Right atrium auricular region (tissue), 2 donors: ENCODE results near the gene HAL. TPM values are rescaled to one million over a fixed set of nuclear protein-coding genes. Genes with fewer than 3 reads are reported as not detected.
"Not testable (repeated sequence)": the region's sequence is repeated elsewhere in the genome, so short reads cannot be mapped to it uniquely, and the experiment has no call there.

Experiments
- DNase-seq: peaks from one replicate; pipeline ENCODE4 v3.0.0-alpha.2; 2019; ENCODE audit warnings: low spot score
- H3K27ac ChIP-seq, 2 donors: fragments of 200-600 bp; sonication (generic); 1 replicate in 1 of 2; 2 replicates in 1 of 2; pipeline ENCODE4 v1.5.1; 2016 to 2019
- H3K27me3 ChIP-seq, 2 donors: fragments of 200-600 bp; sonication (generic); one replicate each; pipeline versions ENCODE4 v1.5.1 to v1.6.0; 2017 to 2019
- H3K36me3 ChIP-seq: fragments of 200-600 bp; sonication (generic); one replicate; pipeline ENCODE4 v1.5.1; 2016
- H3K4me1 ChIP-seq, 2 donors: fragments of 200-600 bp; sonication (generic); one replicate each; pipeline versions ENCODE4 v1.5.1 to v1.6.0; 2017 to 2019
- H3K4me3 ChIP-seq, 2 donors: fragments of 200-600 bp; sonication (generic); 1 replicate in 1 of 2; 2 replicates in 1 of 2; pipeline ENCODE4 v1.5.1; 2017 to 2019; ENCODE audit warnings: mild to moderate bottlenecking in 1 of 2, moderate library complexity in 1 of 2
- H3K9me3 ChIP-seq, 2 donors: fragments of 200-600 bp; sonication (generic); one replicate each; pipeline ENCODE4 v1.5.1; 2019
- total RNA-seq, 2 donors: library from RNA; depleted of rRNA; stranded (reverse); fragments of >200 nt; gene quantifications; one replicate each; pipeline ENCODE4 v1.1.0, GENCODE V29; 2016
- TF ChIP-seq, protein P1 (sequence below), 2 donors: fragments of 200-600 bp; sonication (generic); IDR thresholded peaks; one replicate each; pipeline ENCODE4 v1.5.1; 2019; ENCODE audit warnings: antibody characterized with exemption in 2 of 2

Gene HAL
- total RNA-seq, 2 donors from 2014 or later = 0.24 to 0.93 TPM

DNA sequence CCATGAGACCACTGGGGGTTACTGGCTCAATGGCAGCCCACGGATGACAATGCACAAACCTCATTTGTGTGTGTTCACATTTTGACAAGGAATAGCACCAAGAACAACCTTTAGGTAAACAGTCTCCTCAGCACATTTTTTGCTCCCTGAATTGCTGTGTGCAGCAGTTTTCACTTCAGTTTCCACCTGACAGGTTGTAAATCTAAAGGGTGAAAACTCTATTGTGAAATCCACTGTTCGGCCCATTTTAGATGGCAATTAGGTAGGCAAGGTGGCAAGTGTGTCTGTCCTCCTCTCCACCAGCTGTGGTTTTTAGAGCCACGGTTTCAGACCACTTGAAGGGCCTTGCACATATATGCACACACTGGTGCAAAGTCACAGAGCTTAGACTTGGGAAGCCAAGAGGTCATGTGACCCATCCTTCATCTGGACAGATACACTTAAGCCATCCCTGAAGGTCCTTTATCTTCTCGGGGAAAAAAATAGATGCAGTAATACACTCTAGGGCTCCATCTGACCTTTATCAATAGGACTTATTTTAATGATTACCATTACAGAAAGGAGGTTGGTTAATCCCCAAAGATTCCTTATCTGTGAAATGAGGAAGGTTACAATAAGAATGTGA is 23.2 kb downstream of the HAL start:
- no peaks in the 10 kb centered on the region for H3K9me3 ChIP-seq
- H3K27ac ChIP-seq = no peak overlapping the region
- TF ChIP-seq, protein P1, sequence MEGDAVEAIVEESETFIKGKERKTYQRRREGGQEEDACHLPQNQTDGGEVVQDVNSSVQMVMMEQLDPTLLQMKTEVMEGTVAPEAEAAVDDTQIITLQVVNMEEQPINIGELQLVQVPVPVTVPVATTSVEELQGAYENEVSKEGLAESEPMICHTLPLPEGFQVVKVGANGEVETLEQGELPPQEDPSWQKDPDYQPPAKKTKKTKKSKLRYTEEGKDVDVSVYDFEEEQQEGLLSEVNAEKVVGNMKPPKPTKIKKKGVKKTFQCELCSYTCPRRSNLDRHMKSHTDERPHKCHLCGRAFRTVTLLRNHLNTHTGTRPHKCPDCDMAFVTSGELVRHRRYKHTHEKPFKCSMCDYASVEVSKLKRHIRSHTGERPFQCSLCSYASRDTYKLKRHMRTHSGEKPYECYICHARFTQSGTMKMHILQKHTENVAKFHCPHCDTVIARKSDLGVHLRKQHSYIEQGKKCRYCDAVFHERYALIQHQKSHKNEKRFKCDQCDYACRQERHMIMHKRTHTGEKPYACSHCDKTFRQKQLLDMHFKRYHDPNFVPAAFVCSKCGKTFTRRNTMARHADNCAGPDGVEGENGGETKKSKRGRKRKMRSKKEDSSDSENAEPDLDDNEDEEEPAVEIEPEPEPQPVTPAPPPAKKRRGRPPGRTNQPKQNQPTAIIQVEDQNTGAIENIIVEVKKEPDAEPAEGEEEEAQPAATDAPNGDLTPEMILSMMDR (IDR thresholded peaks at IDR 0.05) = no peak
- H3K4me1 ChIP-seq = no peaks in the 10 kb centered on the region
- DNase-seq = no peak
- H3K27me3 ChIP-seq = no peaks in the 10 kb centered on the region
- no peaks in the 10 kb centered on the region for H3K36me3 ChIP-seq
- H3K4me3 ChIP-seq = no peak overlapping the region

DNA sequence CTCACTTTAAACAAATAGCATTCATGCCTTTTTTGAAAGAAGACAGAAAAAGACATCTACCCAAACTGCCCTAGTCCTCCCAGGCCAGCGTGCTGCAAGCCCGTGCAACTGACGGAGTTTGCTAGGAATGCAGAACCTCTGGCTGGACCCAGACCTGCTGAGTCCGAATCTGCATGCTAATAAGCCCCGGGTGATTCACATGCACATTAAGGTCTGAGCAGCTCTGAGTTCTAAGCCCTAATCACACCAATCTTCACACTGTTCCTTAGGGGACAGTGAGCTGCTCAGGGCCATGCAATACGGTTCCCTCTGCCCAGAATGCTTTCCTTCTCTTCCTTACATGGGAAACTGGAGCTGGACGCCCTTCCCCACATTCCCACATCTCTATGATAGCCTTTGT is 25.2 kb downstream of the HAL start:
- no peaks in the 10 kb centered on the region for H3K9me3 ChIP-seq

GRCh38 chr12:95969116-95969515 is 27.0 kb downstream of the HAL start:
- H3K4me3 ChIP-seq, DNase-seq, H3K27me3 ChIP-seq, H3K36me3 ChIP-seq, H3K4me1 ChIP-seq, H3K27ac ChIP-seq, H3K9me3 ChIP-seq: not testable (repeated sequence)

More for the DNA sequence above, 25.2 kb downstream of the HAL start:
- H3K36me3 ChIP-seq = no peaks in the 10 kb centered on the region
- H3K27me3 ChIP-seq = no peaks in the 10 kb centered on the region
- H3K4me3 ChIP-seq = no peak overlapping the region
- DNase-seq = no peak
- H3K27ac ChIP-seq = no peak overlapping the region
- TF ChIP-seq, protein P1 (IDR thresholded peaks at IDR 0.05) = no peak
- H3K4me1 ChIP-seq = no peaks in the 10 kb centered on the region

- H3K4me3 ChIP-seq = no peak overlapping the region
- no peaks in the 10 kb centered on the region for H3K36me3 ChIP-seq
- TF ChIP-seq, protein P1 (IDR thresholded peaks at IDR 0.05) = no peak
- H3K9me3 ChIP-seq = no peaks in the 10 kb centered on the region
- no peaks in the 10 kb centered on the region for H3K27me3 ChIP-seq
- no peaks in the 10 kb centered on the region for H3K4me1 ChIP-seq
- DNase-seq = no peak
- H3K27ac ChIP-seq = no peak overlapping the region
Measured at GRCh38 chr12:95967301-95967700, 28.8 kb downstream of the HAL start.

DNA sequence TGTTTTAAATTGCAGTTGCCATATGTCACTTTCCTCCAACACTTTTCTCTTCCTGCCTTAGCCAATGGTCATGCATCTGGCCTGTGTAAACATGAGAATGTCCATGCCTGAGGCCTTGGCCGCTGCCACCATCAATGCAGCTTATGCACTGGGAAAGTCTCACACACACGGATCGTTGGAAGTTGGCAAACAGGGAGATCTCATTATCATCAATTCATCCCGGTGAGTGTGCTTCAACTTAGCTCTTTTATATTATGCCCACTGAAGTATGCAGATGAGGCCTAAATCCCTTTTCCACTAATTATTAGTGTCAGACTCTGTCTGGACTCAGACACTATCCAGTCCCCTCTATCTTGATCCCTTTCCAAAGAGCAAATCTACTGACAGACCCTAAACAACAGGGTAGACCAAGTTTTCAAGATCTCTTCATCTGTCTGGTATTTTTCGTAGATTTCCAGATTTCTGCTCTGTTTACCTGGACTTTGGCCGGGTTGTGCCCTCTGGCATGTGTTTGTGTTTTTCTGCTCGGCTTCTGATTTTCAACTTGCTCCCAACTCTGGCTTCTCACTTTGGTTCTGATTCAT is 29.8 kb downstream of the HAL start:
- H3K36me3 ChIP-seq = no peaks in the 10 kb centered on the region
- H3K27ac ChIP-seq = no peak overlapping the region
- no peaks in the 10 kb centered on the region for H3K9me3 ChIP-seq
- DNase-seq = no peak
- no peaks in the 10 kb centered on the region for H3K4me1 ChIP-seq
- no peaks in the 10 kb centered on the region for H3K27me3 ChIP-seq
- no peak overlapping the region for H3K4me3 ChIP-seq
- TF ChIP-seq, protein P1 (IDR thresholded peaks at IDR 0.05) = no peak

DNA sequence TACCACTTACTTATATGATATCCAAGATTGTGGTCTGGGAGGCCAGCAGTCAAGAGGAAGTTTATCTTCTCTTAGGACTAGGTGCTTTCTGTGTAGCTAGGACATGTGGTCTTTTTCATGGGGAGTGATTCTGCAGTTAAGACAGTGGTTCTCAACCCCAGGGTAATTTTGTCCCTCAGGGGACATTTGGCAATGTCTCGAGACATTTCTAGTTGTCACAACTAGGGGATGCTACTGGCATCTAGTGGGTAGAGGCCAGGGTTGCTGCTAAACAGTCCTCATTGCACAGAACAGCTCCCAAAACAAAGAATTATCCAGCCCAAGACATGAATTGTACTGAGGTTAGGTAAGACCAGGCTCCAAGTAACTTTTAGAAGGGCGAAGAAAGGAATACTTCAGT is 33.0 kb downstream of the HAL start:
- DNase-seq = no peak
- H3K27me3 ChIP-seq = no peaks in the 10 kb centered on the region
- TF ChIP-seq, protein P1 (IDR thresholded peaks at IDR 0.05) = no peak
- no peaks in the 10 kb centered on the region for H3K36me3 ChIP-seq
- H3K9me3 ChIP-seq = no peaks in the 10 kb centered on the region
- H3K4me3 ChIP-seq = no peak overlapping the region
- no peaks in the 10 kb centered on the region for H3K4me1 ChIP-seq
- no peak overlapping the region for H3K27ac ChIP-seq
